CD1c-positive myeloid dendritic cell (primary cell): ENCODE results near the gene RINT1.
"Not testable (repeated sequence)": the region's sequence is repeated elsewhere in the genome, so short reads cannot be mapped to it uniquely, and the experiment has no call there.

Source experiments
- DNase-seq: peaks from one replicate; pipeline ENCODE4 v3.0.0-alpha.2; 2016; ENCODE audit errors: extremely low spot score

RINT1 gene

GRCh38 chr7:105531792-105532671 lies at the start of gene RINT1:
Gene RINT1, plus strand, starts transcription at chr7:105532201. Its CDS starts 115 bp downstream, at chr7:105532316.
- peak; percentile 95 for DNase-seq

GRCh38 chr7:105487579-105488571 lies 44.1 kb upstream of the RINT1 start:
- DNase-seq: peak; percentile 2

GRCh38 chr7:105489409-105489808 lies 42.6 kb upstream of the RINT1 start:
- no peak for DNase-seq

- no peak for DNase-seq
Measured at GRCh38 chr7:105493196-105493922, 38.6 kb upstream of the RINT1 start.

- DNase-seq: no peak
Measured at GRCh38 chr7:105493923-105494315, 38.1 kb upstream of the RINT1 start.

- DNase-seq: no peak
Measured at GRCh38 chr7:105496521-105496920, 35.5 kb upstream of the RINT1 start.

- DNase-seq: no peak
Measured at GRCh38 chr7:105497016-105497415, 35.0 kb upstream of the RINT1 start.

GRCh38 chr7:105502173-105502572 lies 29.8 kb upstream of the RINT1 start:
- DNase-seq: no peak

- DNase-seq: peak; percentile 7
Measured at GRCh38 chr7:105512415-105512814, 19.6 kb upstream of the RINT1 start.

GRCh38 chr7:105512926-105513526 lies 19.0 kb upstream of the RINT1 start:
- peak; percentile 30 for DNase-seq

GRCh38 chr7:105515610-105516009 lies 16.4 kb upstream of the RINT1 start:
- DNase-seq: not testable (repeated sequence)

GRCh38 chr7:105519353-105519752 lies 12.6 kb upstream of the RINT1 start:
- no peak for DNase-seq

GRCh38 chr7:105520620-105521019 lies 11.4 kb upstream of the RINT1 start:
- DNase-seq: not testable (repeated sequence)

- peak; percentile 54 for DNase-seq
Measured at GRCh38 chr7:105521027-105521716, 10.8 kb upstream of the RINT1 start.

- DNase-seq: peak; percentile 96
Measured at GRCh38 chr7:105521717-105522463, 10.1 kb upstream of the RINT1 start, which contains the start of gene PUS7. Gene PUS7, minus strand, starts transcription at chr7:105522271. Its CDS starts 13,759 bp downstream, at chr7:105508512.

GRCh38 chr7:105524423-105524822 lies 7.6 kb upstream of the RINT1 start:
- DNase-seq: not testable (repeated sequence)

GRCh38 chr7:105524840-105525239 lies 7.2 kb upstream of the RINT1 start:
- no peak for DNase-seq

- DNase-seq: not testable (repeated sequence)
Measured at GRCh38 chr7:105527737-105528136, 4.3 kb upstream of the RINT1 start.

GRCh38 chr7:105530126-105530525 lies 1.9 kb upstream of the RINT1 start:
- DNase-seq: no peak

- DNase-seq: no peak
Measured at GRCh38 chr7:105530546-105530945, 1.5 kb upstream of the RINT1 start.
